WTC11 (cell line): ENCODE measurements around the gene LDB2.

Experiments
- TF ChIP-seq, protein P1 (sequence below): fragments of 200-600 bp; IDR thresholded peaks from 2 replicates; pipeline ENCODE4 v1.8.0; 2022; ENCODE audit warnings: antibody characterized with exemption
- TF ChIP-seq, protein P2 (sequence below): sonication (generic); formaldehyde crosslinking; IDR thresholded peaks from 2 replicates; pipeline ENCODE4 v1.8.0; 2023; ENCODE audit warnings: mild to moderate bottlenecking, missing genetic modification reagents

DNA sequence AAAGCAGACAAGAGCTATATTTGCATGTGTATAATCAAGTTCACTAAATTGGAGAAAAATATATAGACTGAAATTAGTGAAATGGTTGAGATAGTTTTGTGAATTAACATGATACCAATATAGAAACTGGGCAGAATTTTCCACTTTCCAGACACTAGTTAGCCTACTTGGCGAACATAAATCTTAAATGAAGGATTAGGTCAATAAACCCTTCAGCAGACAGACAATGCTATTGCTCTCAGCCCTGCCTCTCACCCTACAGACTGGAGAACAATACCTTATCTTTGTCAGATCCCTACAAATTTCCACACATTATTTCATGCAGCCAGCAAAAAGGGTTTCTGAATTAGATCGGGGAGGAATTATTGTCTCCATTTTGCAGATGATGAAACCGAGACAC, 435.8 kb downstream of the LDB2 start:
- TF ChIP-seq, protein P1, sequence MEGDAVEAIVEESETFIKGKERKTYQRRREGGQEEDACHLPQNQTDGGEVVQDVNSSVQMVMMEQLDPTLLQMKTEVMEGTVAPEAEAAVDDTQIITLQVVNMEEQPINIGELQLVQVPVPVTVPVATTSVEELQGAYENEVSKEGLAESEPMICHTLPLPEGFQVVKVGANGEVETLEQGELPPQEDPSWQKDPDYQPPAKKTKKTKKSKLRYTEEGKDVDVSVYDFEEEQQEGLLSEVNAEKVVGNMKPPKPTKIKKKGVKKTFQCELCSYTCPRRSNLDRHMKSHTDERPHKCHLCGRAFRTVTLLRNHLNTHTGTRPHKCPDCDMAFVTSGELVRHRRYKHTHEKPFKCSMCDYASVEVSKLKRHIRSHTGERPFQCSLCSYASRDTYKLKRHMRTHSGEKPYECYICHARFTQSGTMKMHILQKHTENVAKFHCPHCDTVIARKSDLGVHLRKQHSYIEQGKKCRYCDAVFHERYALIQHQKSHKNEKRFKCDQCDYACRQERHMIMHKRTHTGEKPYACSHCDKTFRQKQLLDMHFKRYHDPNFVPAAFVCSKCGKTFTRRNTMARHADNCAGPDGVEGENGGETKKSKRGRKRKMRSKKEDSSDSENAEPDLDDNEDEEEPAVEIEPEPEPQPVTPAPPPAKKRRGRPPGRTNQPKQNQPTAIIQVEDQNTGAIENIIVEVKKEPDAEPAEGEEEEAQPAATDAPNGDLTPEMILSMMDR, result no peak
- TF ChIP-seq, protein P2, sequence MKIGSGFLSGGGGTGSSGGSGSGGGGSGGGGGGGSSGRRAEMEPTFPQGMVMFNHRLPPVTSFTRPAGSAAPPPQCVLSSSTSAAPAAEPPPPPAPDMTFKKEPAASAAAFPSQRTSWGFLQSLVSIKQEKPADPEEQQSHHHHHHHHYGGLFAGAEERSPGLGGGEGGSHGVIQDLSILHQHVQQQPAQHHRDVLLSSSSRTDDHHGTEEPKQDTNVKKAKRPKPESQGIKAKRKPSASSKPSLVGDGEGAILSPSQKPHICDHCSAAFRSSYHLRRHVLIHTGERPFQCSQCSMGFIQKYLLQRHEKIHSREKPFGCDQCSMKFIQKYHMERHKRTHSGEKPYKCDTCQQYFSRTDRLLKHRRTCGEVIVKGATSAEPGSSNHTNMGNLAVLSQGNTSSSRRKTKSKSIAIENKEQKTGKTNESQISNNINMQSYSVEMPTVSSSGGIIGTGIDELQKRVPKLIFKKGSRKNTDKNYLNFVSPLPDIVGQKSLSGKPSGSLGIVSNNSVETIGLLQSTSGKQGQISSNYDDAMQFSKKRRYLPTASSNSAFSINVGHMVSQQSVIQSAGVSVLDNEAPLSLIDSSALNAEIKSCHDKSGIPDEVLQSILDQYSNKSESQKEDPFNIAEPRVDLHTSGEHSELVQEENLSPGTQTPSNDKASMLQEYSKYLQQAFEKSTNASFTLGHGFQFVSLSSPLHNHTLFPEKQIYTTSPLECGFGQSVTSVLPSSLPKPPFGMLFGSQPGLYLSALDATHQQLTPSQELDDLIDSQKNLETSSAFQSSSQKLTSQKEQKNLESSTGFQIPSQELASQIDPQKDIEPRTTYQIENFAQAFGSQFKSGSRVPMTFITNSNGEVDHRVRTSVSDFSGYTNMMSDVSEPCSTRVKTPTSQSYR (CRISPR knock-in tag), result no peak
